ENCODE data around the gene VSX2.

The VSX2 gene

DNA sequence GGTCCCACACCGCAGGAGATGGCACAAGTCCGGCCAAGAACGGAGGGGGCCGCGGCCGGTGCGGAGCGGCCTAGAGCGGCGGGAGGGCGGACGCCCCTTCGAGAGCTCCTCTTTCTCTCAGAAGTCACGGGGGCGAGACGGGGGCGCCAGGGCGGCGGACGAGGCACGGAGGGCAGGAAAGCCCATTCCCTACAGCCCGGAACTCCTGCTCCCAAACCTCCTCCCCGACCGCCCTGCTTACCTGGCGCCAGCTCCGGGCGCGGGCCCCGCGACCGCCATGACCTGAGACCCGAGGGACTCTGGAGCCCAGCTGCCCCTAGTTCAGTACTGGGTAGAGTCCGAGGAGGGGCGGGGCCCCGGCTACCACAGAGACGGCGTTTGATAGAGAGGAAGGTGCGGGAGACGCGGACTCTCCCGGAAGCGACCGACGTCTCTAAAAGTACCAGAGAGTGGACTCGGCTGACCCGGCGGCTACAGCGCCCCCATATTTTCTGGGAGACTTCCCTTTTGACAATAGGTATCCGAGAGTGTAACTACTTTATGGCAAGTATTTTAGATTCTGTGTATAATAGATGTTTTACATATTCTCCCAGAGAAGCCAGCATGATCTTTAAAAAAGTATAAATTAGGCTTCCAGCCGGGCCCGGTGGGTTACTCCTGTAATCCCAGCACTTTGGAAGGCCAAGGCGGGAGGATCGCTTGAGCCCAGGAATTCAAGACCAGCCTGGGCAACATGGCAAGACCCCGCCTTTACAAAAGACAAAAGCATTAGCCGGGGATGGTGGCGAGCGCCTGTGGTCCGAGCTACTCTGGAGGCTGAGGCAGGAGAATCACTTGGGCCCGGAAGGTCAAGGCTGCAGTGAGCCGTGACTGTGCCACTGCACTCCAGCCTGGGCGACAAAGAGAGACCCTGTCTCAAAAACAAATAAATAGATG, 63.7 kb downstream of the VSX2 start, which contains the start of gene ABCD4:
ABCD4 (minus strand) TSS at position 301 of the 936 bp plus-strand sequence; CDS start at position 279, 22 bp downstream.
- DNase-seq, result peak; percentile 80 to 92

DNA sequence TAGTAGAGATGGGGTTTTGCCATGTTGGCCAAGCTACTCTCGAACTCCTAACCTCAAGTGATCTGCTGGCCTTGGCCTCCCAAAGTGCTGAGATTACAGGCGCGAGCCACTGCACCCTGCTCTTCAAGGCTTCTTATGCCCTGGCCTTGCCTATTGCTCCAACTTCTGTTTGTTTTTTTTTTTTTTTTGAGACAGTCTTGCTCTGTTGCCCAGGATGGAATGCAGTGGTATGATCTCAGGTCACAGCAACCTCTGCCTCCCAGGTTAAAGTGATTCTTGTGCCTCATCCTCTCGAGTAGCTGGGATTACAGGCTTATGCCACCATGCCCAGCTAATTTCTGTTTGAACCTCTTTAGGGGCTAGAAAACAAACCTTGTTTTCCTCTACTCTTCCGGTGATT, 69.4 kb downstream of the VSX2 start:
- DNase-seq, result no peak

DNA sequence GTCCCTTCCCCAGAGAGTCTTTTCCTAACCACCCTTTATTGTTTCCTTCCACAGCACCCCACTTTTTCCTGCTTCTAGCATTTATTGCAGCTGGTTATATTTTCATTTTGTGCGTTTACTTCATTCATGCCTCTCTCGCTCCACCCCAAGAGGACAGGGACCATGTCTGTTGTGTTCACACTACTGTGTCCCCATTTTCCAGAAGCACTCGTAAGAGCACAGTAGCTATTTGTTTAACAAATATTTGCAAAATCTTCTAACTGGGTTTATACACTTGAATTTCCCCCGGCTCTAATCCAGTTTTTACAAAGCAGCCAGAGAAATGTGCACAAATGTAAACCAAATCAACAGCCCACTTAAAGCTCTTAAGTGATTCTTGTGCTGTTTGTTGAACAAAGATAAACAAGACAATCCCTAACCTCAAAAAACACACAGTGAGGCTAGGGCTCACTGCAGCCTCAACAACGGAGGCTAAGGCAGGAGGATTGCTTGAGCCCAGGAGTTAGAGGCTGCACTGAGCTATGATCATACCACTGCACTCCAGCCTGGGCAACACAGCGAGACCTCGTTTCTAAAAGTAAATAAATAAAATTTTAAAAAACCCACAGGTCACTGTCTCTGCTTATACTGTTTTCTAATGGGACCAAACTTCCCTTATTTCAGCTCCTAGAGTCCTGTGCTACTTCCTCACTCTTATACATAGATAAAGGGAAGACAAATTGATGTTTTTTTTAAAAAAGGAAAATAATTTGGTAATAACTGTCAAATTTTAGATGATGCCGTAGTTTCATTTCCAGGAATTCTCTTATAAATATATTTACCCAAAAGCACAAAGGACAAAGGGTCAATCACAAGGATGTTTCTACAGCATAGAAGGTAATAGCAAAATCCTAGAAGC, 70.1 kb downstream of the VSX2 start:
- DNase-seq, result no peak

DNA sequence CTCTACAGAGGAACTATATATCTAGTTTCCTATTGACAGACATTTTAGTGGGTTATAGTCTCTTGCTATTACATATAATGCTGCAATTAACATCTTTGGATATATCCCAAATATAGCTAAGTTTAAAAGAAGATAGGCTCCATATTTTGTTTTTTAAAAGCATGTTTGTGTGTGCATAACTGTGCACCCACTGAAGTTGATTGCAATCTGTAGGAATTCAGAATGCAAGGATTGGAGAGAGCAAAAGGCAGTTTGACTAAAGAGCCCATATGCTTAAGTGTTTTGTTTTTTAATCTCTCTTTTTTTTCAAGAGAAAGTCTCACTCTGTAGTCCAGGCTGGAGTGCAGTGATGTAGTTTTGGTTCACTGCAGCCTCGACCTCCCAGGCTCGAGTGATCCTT, 72.9 kb downstream of the VSX2 start:
- DNase-seq, result no peak

Data from bone marrow (tissue), 2 donors.